ENCODE data around the gene PKP2. TPM values are rescaled to one million over a fixed set of nuclear protein-coding genes. Genes with fewer than 3 reads are reported as not detected.

The PKP2 gene
- total and polyA plus RNA-seq, 2 of the 8 experiments (the other 6 are each of a cell fraction or from before 2014, with no cell fraction given), result 9.6 to 44.8 TPM

GRCh38 chr12:32917094-32917611, 20.6 kb upstream of the PKP2 start:
- no peak overlapping the region for H2BK12ac ChIP-seq (ENCODE audit: low read depth, low read length)
- no peak overlapping the region for H3K14ac ChIP-seq (ENCODE audit: insufficient read length)
- no peak overlapping the region for H3K4me2 ChIP-seq (ENCODE audit: insufficient read depth in 1 of 2, low read depth in 2 of 2, low read length in 2 of 2)
- no peak overlapping the region for H3K9ac ChIP-seq (replicated peaks in 1 of 4; ENCODE audit: extremely low read depth in 1 of 4, low read depth in 3 of 4, low read length in 3 of 4)
- H2AK5ac ChIP-seq (ENCODE audit: low read depth, low read length), result no peak overlapping the region
- no peak overlapping the region for H3K23ac ChIP-seq (ENCODE audit: insufficient read length)
- H3K27me3 ChIP-seq (replicated peaks in 1 of 4; ENCODE audit: control insufficient read depth in 3 of 4, extremely low read depth in 1 of 4, insufficient read depth in 3 of 4, low read length in 3 of 4), result no peaks in the 10 kb centered on the region
- H3K79me2 ChIP-seq (ENCODE audit: control insufficient read depth in 1 of 2, insufficient read depth in 2 of 2, low read length in 2 of 2), result no peaks in the 10 kb centered on the region
- POLR2A ChIA-PET (ENCODE audit: partially characterized antibody), result interaction anchor here (0.6 to 1.5 kb wide), 2 partner anchors 162 to 965 kb away, joined by 3 to 6 read pairs; partner anchors contain the start of gene YARS2
- no peak overlapping the region for H2BK20ac ChIP-seq (ENCODE audit: low read length)
- H3K23me2 ChIP-seq (ENCODE audit: low read depth, low read length), result no peaks in the 10 kb centered on the region
- H3K4me3 ChIP-seq (ENCODE audit: extremely low read depth in 1 of 4, insufficient read depth in 2 of 4, low read depth in 3 of 4, low read length in 4 of 4), result no peak overlapping the region
- no peaks in the 10 kb centered on the region for H3K4me1 ChIP-seq (replicated peaks in 1 of 4; ENCODE audit: control insufficient read depth in 3 of 4, insufficient read depth in 4 of 4, low read length in 3 of 4)
- H3K27ac ChIP-seq (ENCODE audit: low read depth, low read length), result no peak overlapping the region
- no peak overlapping the region for H3K56ac ChIP-seq (replicated peaks; ENCODE audit: insufficient read length, low read depth, low read length)
- H3K4ac ChIP-seq (replicated peaks; ENCODE audit: insufficient read length, low read depth, low read length), result no peak overlapping the region
- no peaks in the 10 kb centered on the region for H3K9me3 ChIP-seq (ENCODE audit: insufficient read depth in 2 of 2, low read depth in 1 of 2, low read length in 1 of 2)
- no peak overlapping the region for H4K5ac ChIP-seq (ENCODE audit: insufficient read length, low read depth, low read length)
- H4K91ac ChIP-seq (replicated peaks; ENCODE audit: insufficient read length, low read length), result no peak overlapping the region
- H2AFZ ChIP-seq (ENCODE audit: low read length), result no peak overlapping the region
- H2BK120ac ChIP-seq (replicated peaks; ENCODE audit: low read depth, low read length), result no peak overlapping the region
- H4K8ac ChIP-seq (ENCODE audit: extremely low read depth, insufficient read depth, low read length), result no peak overlapping the region
- no peak overlapping the region for H3K18ac ChIP-seq (ENCODE audit: extremely low read depth, low read length)
- no peaks in the 10 kb centered on the region for H3K79me1 ChIP-seq (ENCODE audit: low read depth, low read length)
- no peaks in the 10 kb centered on the region for H4K20me1 ChIP-seq (replicated peaks in 1 of 2; ENCODE audit: control insufficient read depth in 1 of 2, insufficient read depth in 2 of 2, low read length in 2 of 2)
- CTCF ChIA-PET (ENCODE audit: partially characterized antibody), result interaction anchor here (0.7 to 7.1 kb wide), 6 partner anchors 20 to 591 kb away, joined by 3 to 54 read pairs (median 4); partner anchors contain the start of genes PKP2 and YARS2
- H2BK15ac ChIP-seq (ENCODE audit: low read length), result no peak overlapping the region
- H3K36me3 ChIP-seq (ENCODE audit: control insufficient read depth in 2 of 4, insufficient read depth in 4 of 4, low read length in 3 of 4), result no peaks in the 10 kb centered on the region
- FAIRE-seq (no peak), DNase-seq (ENCODE audit: low read depth in 1 of 2, low spot score in 2 of 2) (no peak)
- H2BK5ac ChIP-seq (ENCODE audit: low read depth, low read length), result no peak overlapping the region
- TF ChIP-seq KDM1A (IDR thresholded peaks at IDR 0.05; ENCODE audit: borderline replicate concordance, low read length) (no peak), ASH2L (IDR thresholded peaks at IDR 0.05; ENCODE audit: low read length) (no peak), TEAD4 (IDR thresholded peaks at IDR 0.05; ENCODE audit: low read depth, low read length) (no peak), SAP30 (IDR thresholded peaks at IDR 0.05; ENCODE audit: insufficient read depth, insufficient replicate concordance, low read length) (no peak), PHF8 (conservative IDR thresholded peaks at IDR 0.05; ENCODE audit: low read depth, low read length) (no peak), JUN (IDR thresholded peaks at IDR 0.05; ENCODE audit: low read depth, low read length) (no peak), BCL11A (IDR thresholded peaks at IDR 0.05; ENCODE audit: low read depth in 2 of 2, low read length in 2 of 2) (no peak), CEBPB (IDR thresholded peaks at IDR 0.05; ENCODE audit: low read depth, low read length) (no peak), GTF2F1 (IDR thresholded peaks at IDR 0.05; ENCODE audit: borderline replicate concordance, low read depth, low read length) (no peak), CBX5 (IDR thresholded peaks at IDR 0.05; ENCODE audit: low read depth, low read length) (no peak), RXRA (IDR thresholded peaks at IDR 0.05; ENCODE audit: insufficient read depth, low read depth, low read length) (no peak), YY1 (IDR thresholded peaks at IDR 0.05; ENCODE audit: low read depth, low read length) (no peak), TAF1 (IDR thresholded peaks at IDR 0.05; ENCODE audit: low read depth, low read length) (no peak), SP2 (IDR thresholded peaks at IDR 0.05; ENCODE audit: low read length) (no peak), CREB1 (IDR thresholded peaks at IDR 0.05) (no peak), RBBP5 (IDR thresholded peaks at IDR 0.05; ENCODE audit: borderline replicate concordance, low read depth, low read length) (no peak)
